Muscle layer of duodenum (tissue), 2 donors: ENCODE data around the gene COLEC12.
"Not testable (repeated sequence)": the region's sequence is repeated elsewhere in the genome, so short reads cannot be mapped to it uniquely, and the experiment has no call there.

Experiments used
- H3K27ac ChIP-seq: one replicate; pipeline ENCODE4 v1.7.0; 2013; ENCODE audit warnings: mild to moderate bottlenecking, low read length
- H3K27me3 ChIP-seq: one replicate; pipeline ENCODE4 v1.7.0; 2013; ENCODE audit warnings: low read depth, mild to moderate bottlenecking, control low read depth, low read length
- H3K36me3 ChIP-seq, 2 donors: one replicate each; pipeline ENCODE4 v1.7.0; 2013; ENCODE audit warnings: low read length in 2 of 2, control low read depth in 1 of 2, mild to moderate bottlenecking in 1 of 2; ENCODE audit not compliant: insufficient read depth in 2 of 2, control insufficient read depth in 1 of 2
- H3K4me1 ChIP-seq, 2 donors: one replicate each; pipeline ENCODE4 v1.7.0; 2013; ENCODE audit warnings: low read length in 2 of 2, mild to moderate bottlenecking in 2 of 2, control low read depth in 1 of 2, moderate library complexity in 1 of 2; ENCODE audit not compliant: insufficient read depth in 2 of 2, control insufficient read depth in 1 of 2
- H3K4me3 ChIP-seq, 2 donors: one replicate each; pipeline ENCODE4 v1.7.0; 2013; ENCODE audit warnings: low read length in 2 of 2, low read depth in 1 of 2, mild to moderate bottlenecking in 1 of 2
- H3K9me3 ChIP-seq, 2 donors: one replicate each; pipeline ENCODE4 v1.7.0; 2013; ENCODE audit warnings: low read length in 2 of 2, control low read depth in 1 of 2, mild to moderate bottlenecking in 1 of 2; ENCODE audit not compliant: control insufficient read depth in 1 of 2
- donor health status: healthy.

Gene COLEC12

DNA sequence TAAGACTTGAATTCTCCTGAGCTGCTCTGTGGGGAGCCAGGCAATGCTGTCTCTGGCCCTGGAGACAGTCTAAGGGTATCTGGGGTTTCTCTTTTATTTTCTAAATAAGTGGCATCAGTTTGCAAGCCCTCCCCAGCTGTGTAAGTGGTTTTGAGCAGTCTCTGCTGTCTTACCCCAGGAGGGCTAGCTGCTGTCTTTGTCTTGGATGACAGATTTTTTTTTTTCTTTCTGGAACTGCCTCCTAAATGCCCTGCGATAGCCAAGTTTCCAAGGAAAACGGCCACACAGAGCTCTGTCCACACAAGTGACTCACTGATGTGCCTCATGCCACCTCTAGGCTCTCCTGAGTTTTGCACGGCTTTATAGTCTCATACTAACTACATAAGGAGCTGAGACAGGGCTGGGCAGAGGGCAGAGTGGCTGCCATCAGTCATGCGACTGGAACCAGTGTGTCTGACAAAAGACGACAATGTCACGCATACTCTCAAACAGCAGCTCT, 195.4 kb downstream of the COLEC12 start:
- no peaks in the 10 kb centered on the region for H3K4me1 ChIP-seq
- H3K27ac ChIP-seq: no peak overlapping the region
- H3K27me3 ChIP-seq: no peaks in the 10 kb centered on the region
- H3K9me3 ChIP-seq: no peaks in the 10 kb centered on the region
- H3K36me3 ChIP-seq: no peaks in the 10 kb centered on the region
- H3K4me3 ChIP-seq: no peak overlapping the region

DNA sequence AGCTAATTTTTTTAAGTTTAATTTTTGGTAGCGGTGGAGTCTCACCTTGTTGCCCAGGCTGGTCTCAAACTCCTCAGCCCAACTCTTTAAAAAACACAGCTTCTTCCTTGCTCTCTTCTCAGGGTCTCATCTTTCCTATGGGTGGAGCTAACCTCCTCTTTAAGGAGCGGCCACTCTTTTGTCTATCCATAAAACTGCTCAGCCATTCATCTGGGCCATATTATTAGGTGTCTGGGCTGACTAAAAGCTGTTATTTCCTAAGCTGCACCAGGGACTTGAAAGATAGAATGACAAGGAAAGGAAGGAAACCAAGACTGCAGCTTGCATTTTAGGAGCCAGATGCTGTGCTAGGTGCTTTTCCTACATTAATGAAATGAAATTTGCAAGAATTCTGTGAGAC, 196.9 kb downstream of the COLEC12 start:
- H3K4me3 ChIP-seq: no peak overlapping the region
- H3K4me1 ChIP-seq: no peaks in the 10 kb centered on the region

DNA sequence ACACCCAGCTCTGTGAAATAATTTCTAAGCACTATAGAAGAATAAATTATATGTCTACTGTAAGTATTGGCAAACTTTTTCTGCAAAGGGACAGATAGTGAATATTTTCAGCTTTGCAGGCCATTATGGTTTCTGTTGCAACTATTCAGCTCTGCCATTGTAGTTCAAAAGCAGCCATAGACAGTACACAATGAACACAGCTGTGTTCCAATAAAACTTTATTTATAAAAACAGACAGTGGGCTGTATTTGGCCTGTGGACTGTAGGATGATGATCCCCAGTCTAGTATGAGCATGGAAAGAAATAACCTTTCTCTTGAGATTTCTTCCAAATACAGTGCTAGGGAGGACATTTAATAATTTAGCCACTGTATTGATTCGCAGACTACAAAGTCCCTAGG, 197.5 kb downstream of the COLEC12 start:
- H3K9me3 ChIP-seq: no peaks in the 10 kb centered on the region
- H3K4me1 ChIP-seq: no peaks in the 10 kb centered on the region
- no peak overlapping the region for H3K27ac ChIP-seq
- H3K4me3 ChIP-seq: no peak overlapping the region
- H3K36me3 ChIP-seq: no peaks in the 10 kb centered on the region
- H3K27me3 ChIP-seq: no peaks in the 10 kb centered on the region

More for the DNA sequence above, 196.9 kb downstream of the COLEC12 start:
- Histone ChIP-seq H3K27ac (no peak overlapping the region), H3K27me3 (no peaks in the 10 kb centered on the region), H3K9me3 (no peaks in the 10 kb centered on the region), H3K36me3 (no peaks in the 10 kb centered on the region)

DNA sequence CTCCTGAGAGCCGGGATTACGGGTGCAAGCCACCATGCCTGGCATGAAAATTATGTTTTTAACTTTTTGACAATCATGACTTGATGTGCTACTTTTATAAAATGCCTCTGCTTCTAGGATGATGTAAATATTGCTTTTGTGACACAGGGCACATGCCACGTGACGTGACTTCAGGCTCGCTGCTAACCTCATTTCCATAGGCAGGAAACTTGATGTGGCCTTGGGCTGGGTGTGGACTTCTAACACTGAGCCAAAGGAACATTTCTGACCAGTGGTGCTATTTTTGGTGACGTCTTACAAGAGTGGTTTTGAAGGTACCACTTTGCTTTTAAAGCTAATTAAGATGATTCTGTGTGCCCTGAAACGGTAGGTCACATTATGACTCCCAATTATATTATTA, 198.4 kb downstream of the COLEC12 start:
- H3K27ac ChIP-seq: no peak overlapping the region
- H3K9me3 ChIP-seq: no peaks in the 10 kb centered on the region
- H3K4me1 ChIP-seq: no peaks in the 10 kb centered on the region
- H3K27me3 ChIP-seq: no peaks in the 10 kb centered on the region
- no peaks in the 10 kb centered on the region for H3K36me3 ChIP-seq
- no peak overlapping the region for H3K4me3 ChIP-seq

DNA sequence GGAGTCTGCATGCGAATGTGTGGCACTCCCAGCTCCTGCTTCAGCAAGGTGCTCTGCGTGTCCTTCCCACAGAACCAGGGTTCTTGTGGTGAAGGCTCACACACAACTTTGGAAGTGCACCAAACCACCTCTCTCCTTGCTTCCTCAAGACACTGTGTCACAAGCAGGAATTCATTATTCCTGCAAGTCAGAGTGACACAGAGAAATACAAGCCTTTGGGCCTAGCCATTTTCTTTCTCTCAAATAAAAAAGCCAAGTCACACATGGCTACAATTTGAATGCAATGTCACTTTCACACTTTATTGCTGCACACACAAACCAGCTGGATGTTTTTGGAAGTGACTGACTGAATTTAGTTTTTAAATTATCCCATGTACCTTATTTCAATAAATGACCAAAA, 202.6 kb downstream of the COLEC12 start:
- H3K27ac ChIP-seq: no peak overlapping the region

DNA sequence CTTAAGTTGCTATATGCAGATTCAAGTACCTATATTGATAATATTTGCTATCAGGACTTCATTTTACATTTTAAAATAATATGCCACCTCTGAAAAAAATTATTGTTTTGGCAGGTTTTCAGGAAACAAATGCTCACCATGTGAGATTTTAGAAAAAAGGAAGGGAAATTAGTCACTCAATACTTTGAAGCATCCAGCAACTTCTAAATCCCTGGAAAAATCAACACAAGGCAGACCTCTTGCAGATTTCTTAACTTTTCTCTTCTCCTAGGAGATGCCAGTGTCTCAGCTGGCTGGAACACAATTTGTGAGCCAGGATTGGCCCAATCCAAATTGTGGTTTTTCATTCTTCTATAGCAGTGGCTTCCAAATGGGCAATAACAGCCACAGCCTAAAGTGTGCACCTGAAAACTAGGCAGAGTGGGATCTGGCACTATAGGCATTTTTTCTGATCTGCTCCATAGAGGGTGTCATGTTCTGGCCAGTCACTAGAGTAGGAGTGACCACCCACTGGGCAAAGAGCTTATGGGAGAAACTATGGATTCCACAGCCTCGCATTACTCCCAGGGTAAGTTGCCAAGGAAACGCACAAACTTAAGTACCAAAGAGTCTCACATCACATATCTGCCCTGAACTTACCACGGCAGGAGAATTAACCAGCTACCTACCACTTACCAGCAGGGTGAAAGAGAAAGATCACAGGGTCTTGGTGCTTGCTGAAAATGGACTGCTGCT, 204.6 kb downstream of the COLEC12 start:
- Histone ChIP-seq H3K4me1 (no peaks in the 10 kb centered on the region), H3K27me3 (no peaks in the 10 kb centered on the region), H3K9me3 (no peaks in the 10 kb centered on the region), H3K27ac (no peak overlapping the region), H3K36me3 (no peaks in the 10 kb centered on the region), H3K4me3 (no peak overlapping the region)

More for the DNA sequence above, 202.6 kb downstream of the COLEC12 start:
- no peaks in the 10 kb centered on the region for H3K27me3 ChIP-seq
- no peaks in the 10 kb centered on the region for H3K36me3 ChIP-seq
- no peaks in the 10 kb centered on the region for H3K9me3 ChIP-seq
- H3K4me3 ChIP-seq: no peak overlapping the region
- no peaks in the 10 kb centered on the region for H3K4me1 ChIP-seq

DNA sequence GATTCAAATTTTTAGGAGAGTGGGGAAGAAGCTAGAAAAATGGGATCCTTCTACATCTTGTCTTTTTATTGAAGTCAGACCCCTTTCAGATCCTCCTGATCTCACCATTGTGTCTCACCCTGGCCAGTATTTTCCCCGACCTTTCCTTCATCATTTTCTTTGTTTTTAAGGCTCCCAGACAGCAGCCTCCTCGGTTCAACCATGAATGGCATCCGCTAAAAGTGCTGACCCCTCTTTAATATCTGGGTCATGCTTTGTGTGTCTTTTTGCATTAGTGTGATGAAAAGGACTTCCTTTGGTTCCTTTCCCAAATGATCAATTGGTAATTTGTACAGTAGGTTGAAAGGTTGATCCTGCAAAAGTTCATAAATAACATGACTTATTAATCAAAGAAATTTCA, 205.9 kb downstream of the COLEC12 start:
- no peak overlapping the region for H3K4me3 ChIP-seq
- no peaks in the 10 kb centered on the region for H3K9me3 ChIP-seq
- no peaks in the 10 kb centered on the region for H3K27me3 ChIP-seq
- H3K4me1 ChIP-seq: no peaks in the 10 kb centered on the region
- no peak overlapping the region for H3K27ac ChIP-seq
- H3K36me3 ChIP-seq: no peaks in the 10 kb centered on the region

DNA sequence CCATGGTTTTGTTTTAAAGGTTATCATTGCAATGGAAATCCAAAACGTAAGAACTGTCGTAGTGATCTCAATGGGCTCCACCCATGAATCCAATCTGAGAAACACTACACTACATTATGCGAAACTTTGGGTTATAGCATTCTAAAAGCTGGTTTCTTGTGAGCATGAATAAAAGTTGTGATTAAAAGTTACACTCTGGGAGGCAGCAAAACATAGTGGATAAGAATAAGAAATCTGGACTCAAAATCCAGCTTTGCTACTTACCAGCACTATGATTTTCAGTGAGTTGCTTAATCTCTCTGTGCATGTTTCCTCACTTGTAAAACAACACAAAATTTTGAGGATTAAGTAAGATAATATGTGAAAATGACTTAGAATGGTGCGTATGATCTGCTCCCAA, 207.0 kb downstream of the COLEC12 start:
- no peaks in the 10 kb centered on the region for H3K4me1 ChIP-seq
- no peaks in the 10 kb centered on the region for H3K36me3 ChIP-seq
- H3K4me3 ChIP-seq: no peak overlapping the region
- no peaks in the 10 kb centered on the region for H3K9me3 ChIP-seq
- H3K27ac ChIP-seq: no peak overlapping the region
- H3K27me3 ChIP-seq: no peaks in the 10 kb centered on the region

DNA sequence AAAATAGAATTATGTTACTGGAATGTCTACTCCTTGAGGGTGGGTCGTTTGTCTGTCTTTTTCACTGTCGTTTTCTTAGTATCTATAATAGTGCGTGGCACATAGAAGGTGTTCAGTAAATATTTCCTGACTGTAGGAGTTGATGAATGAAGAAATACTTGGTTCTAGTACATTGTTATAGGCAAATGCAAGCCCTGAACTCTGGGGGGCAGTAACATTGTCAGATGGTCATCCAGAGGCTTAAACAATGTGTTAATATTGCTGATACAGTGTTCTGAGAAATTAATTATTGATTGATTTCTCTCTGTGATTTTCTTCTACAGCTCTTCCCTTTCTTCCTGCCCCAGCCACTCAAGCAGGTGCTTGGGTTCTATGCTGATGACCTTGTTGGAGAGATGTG, 208.2 kb downstream of the COLEC12 start:
- Histone ChIP-seq H3K4me3 (no peak overlapping the region), H3K4me1 (no peaks in the 10 kb centered on the region), H3K9me3 (no peaks in the 10 kb centered on the region), H3K36me3 (no peaks in the 10 kb centered on the region), H3K27me3 (no peaks in the 10 kb centered on the region), H3K27ac (no peak overlapping the region)

DNA sequence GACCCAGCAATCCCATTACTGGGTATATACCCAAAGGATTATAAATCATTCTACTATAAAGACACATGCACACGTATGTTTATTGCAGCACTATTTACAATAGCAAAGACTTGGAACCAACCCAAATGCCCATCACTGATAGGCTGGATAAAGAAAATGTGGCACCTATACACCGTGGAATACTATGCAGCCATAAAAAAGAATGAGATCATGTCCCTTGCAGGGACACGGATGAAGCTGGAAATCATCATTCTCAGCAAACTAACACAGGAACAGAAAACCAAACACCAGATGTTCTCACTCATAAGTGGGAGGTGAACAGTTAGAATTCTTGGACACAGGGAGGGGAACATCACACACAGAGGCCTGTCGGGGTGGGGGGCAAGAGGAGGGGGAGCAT, 210.5 kb downstream of the COLEC12 start:
- H3K9me3 ChIP-seq, H3K4me1 ChIP-seq, H3K27ac ChIP-seq, H3K36me3 ChIP-seq, H3K4me3 ChIP-seq, H3K27me3 ChIP-seq: not testable (repeated sequence)

DNA sequence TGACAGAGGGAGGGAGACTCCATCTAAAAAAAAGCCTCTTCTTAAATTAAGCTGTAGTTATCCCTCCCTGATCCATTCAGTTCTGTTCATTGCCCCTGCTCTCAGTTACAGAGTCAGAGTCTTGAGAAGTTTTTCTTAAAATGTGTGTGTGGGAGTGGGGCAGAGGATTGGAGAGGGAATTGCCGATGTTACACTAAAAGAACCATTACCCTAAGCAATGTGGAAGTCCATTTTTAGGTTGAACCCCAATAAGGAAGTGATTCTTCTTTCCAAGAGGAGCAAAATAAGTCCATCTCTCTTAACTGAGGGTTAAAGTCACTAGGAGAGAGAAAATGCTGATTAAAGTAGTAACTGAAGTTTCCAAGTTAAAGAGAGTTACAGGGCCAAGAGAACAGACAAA, 211.5 kb downstream of the COLEC12 start:
- H3K9me3 ChIP-seq: no peaks in the 10 kb centered on the region
- H3K27me3 ChIP-seq: no peaks in the 10 kb centered on the region
- no peaks in the 10 kb centered on the region for H3K36me3 ChIP-seq
- H3K4me3 ChIP-seq: no peak overlapping the region
- H3K4me1 ChIP-seq: no peaks in the 10 kb centered on the region
- no peak overlapping the region for H3K27ac ChIP-seq
